Parathyroid adenoma (tissue), 2 donors: ENCODE results near the gene SDR42E2.

Experiments
- H2AFZ ChIP-seq: fragments of 300-600 bp; sonication (generic); one replicate; pipeline ENCODE4 v1.7.0; 2017; ENCODE audit warnings: antibody characterized with exemption, mild to moderate bottlenecking
- H3K27ac ChIP-seq: fragments of 300-600 bp; sonication (generic); one replicate; pipeline ENCODE4 v1.7.0; 2017
- H3K27me3 ChIP-seq: fragments of 300-600 bp; sonication (generic); one replicate; pipeline ENCODE4 v1.7.0; 2017; ENCODE audit warnings: low read length; ENCODE audit not compliant: control insufficient read depth, insufficient read depth
- H3K36me3 ChIP-seq: fragments of 300-600 bp; sonication (generic); one replicate; pipeline ENCODE4 v1.7.0; 2017; ENCODE audit warnings: low read length; ENCODE audit not compliant: control insufficient read depth, insufficient read depth
- H3K4me1 ChIP-seq: fragments of 300-600 bp; sonication (generic); one replicate; pipeline ENCODE4 v1.7.0; 2017; ENCODE audit warnings: control low read depth
- H3K4me2 ChIP-seq: fragments of 300-600 bp; sonication (generic); one replicate; pipeline ENCODE4 v1.7.0; 2017; ENCODE audit warnings: low read length
- H3K4me3 ChIP-seq: fragments of 300-600 bp; sonication (generic); one replicate; pipeline ENCODE4 v1.7.0; 2017; ENCODE audit warnings: low read depth, low read length
- H3K79me2 ChIP-seq: fragments of 300-600 bp; sonication (generic); one replicate; pipeline ENCODE4 v1.7.0; 2017; ENCODE audit warnings: control low read depth
- H3K9ac ChIP-seq: fragments of 300-600 bp; sonication (generic); one replicate; pipeline ENCODE4 v1.7.0; 2017; ENCODE audit warnings: mild to moderate bottlenecking
- H3K9me3 ChIP-seq: fragments of 300-600 bp; sonication (generic); one replicate; pipeline ENCODE4 v1.7.0; 2017; ENCODE audit warnings: low read length; ENCODE audit not compliant: control insufficient read depth
- CTCF ChIP-seq: fragments of 300-600 bp; sonication (generic); IDR thresholded peaks from one replicate; pipeline ENCODE4 v1.7.0; 2017; ENCODE audit warnings: antibody characterized with exemption, mild to moderate bottlenecking
- donor health status: primary hyperparathyroidism.

Gene SDR42E2

GRCh38 chr16:22190776-22191531, 28.6 kb downstream of the SDR42E2 start:
- peak overlapping the region; percentile 90 for H3K27ac ChIP-seq
- TF ChIP-seq CTCF: no peak
- H3K4me3 ChIP-seq: peak overlapping the region; percentile 65
- peak overlapping the region; percentile 60 for H3K4me2 ChIP-seq
- H3K36me3 ChIP-seq: no peaks in the 10 kb centered on the region
- H3K27me3 ChIP-seq: no peaks in the 10 kb centered on the region
- peak overlapping the region; percentile 85 for H2AFZ ChIP-seq
- H3K9me3 ChIP-seq: no peaks in the 10 kb centered on the region
- H3K9ac ChIP-seq: no peak overlapping the region
- H3K79me2 ChIP-seq: no peaks in the 10 kb centered on the region
- H3K4me1 ChIP-seq: peaks cover 12% of the 10 kb centered on the region

- peaks cover 12% of the 10 kb centered on the region for H3K4me1 ChIP-seq
- H3K4me3 ChIP-seq: peak overlapping the region; percentile 65
- H2AFZ ChIP-seq: peak overlapping the region; percentile 85
- no peaks in the 10 kb centered on the region for H3K36me3 ChIP-seq
- no peak overlapping the region for H3K9ac ChIP-seq
- H3K79me2 ChIP-seq: no peaks in the 10 kb centered on the region
- H3K27ac ChIP-seq: peak overlapping the region; percentile 90
- peak overlapping the region; percentile 60 for H3K4me2 ChIP-seq
- TF ChIP-seq CTCF: no peak
- H3K27me3 ChIP-seq: no peaks in the 10 kb centered on the region
- no peaks in the 10 kb centered on the region for H3K9me3 ChIP-seq
These were observed 29.4 kb downstream of the SDR42E2 start for GRCh38 chr16:22191532-22192260.

GRCh38 chr16:22192261-22193062, 30.2 kb downstream of the SDR42E2 start:
- Histone ChIP-seq H3K27ac (peak overlapping the region; percentile 90), H2AFZ (peak overlapping the region; percentile 85), H3K9me3 (no peaks in the 10 kb centered on the region), H3K36me3 (no peaks in the 10 kb centered on the region), H3K27me3 (no peaks in the 10 kb centered on the region), H3K4me3 (peak overlapping the region; percentile 65), H3K4me1 (peaks cover 12% of the 10 kb centered on the region), H3K4me2 (peak overlapping the region; percentile 60), H3K9ac (no peak overlapping the region), H3K79me2 (no peaks in the 10 kb centered on the region)
- no peak for TF ChIP-seq CTCF

- no peak overlapping the region for H3K27ac ChIP-seq
- no peak overlapping the region for H2AFZ ChIP-seq
- H3K4me3 ChIP-seq: no peak overlapping the region
- H3K36me3 ChIP-seq: no peaks in the 10 kb centered on the region
- H3K27me3 ChIP-seq: no peaks in the 10 kb centered on the region
- no peaks in the 10 kb centered on the region for H3K9me3 ChIP-seq
- no peak overlapping the region for H3K9ac ChIP-seq
- H3K4me1 ChIP-seq: peaks cover 12% of the 10 kb centered on the region
- no peaks in the 10 kb centered on the region for H3K79me2 ChIP-seq
- no peak for TF ChIP-seq CTCF
- H3K4me2 ChIP-seq: no peak overlapping the region
These were observed 30.7 kb downstream of the SDR42E2 start for GRCh38 chr16:22193063-22193411.
